SU-DHL-6 (cell line): Measurements from ENCODE around the gene IFRD2.

ENCODE experiments used
- EZH2phosphoT487 ChIP-seq: fragments of 200-600 bp; sonication (generic), shearing (Covaris generic); conservative IDR thresholded peaks from 2 replicates; pipeline ENCODE4 v1.6.1; 2018; ENCODE audit warnings: mild to moderate bottlenecking, antibody characterized with exemption, low read length, moderate library complexity, mixed read lengths
- TF ChIP-seq, protein P1 (sequence below): fragments of 200-600 bp; sonication (generic); IDR thresholded peaks from one replicate; pipeline ENCODE4 v1.5.1; 2017; ENCODE audit warnings: antibody characterized with exemption, mild to moderate bottlenecking, low read length, moderate library complexity; ENCODE audit not compliant: insufficient read depth, poor library complexity, severe bottlenecking

DNA sequence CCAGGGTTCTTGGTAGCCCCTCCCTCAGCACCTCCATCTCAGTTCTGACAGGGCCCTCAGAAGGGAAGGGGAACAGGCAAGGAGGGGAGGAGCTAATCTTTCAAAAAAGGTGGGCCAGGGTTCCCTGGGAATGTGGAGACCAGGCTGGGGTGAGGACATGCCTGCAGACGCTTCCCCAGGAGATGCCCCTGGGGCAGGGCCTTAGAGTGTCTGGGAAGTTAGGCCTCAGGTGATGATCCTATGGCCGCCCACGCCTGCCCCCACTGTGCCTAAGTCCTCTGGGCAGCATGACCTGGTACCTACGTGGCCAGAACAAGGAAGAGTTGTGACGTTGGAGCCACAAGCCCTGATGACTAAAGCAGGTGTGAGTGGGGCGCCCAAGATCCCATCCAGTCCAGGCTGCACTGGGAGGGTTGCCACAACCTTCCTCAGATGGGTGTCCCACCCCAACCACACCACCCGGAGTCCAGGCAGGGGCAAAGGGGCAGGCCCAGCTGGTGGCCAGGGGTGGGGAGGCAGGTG lies 27.2 kb downstream of the IFRD2 start:
- TF ChIP-seq, protein P1, sequence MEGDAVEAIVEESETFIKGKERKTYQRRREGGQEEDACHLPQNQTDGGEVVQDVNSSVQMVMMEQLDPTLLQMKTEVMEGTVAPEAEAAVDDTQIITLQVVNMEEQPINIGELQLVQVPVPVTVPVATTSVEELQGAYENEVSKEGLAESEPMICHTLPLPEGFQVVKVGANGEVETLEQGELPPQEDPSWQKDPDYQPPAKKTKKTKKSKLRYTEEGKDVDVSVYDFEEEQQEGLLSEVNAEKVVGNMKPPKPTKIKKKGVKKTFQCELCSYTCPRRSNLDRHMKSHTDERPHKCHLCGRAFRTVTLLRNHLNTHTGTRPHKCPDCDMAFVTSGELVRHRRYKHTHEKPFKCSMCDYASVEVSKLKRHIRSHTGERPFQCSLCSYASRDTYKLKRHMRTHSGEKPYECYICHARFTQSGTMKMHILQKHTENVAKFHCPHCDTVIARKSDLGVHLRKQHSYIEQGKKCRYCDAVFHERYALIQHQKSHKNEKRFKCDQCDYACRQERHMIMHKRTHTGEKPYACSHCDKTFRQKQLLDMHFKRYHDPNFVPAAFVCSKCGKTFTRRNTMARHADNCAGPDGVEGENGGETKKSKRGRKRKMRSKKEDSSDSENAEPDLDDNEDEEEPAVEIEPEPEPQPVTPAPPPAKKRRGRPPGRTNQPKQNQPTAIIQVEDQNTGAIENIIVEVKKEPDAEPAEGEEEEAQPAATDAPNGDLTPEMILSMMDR = no peak
- TF ChIP-seq EZH2phosphoT487 = no peak
